NCI-H460 (cell line): Measurements from ENCODE around the gene SPNS2. TPM values are rescaled to one million over a fixed set of nuclear protein-coding genes. Genes with fewer than 3 reads are reported as not detected.
"Not testable (repeated sequence)": the region's sequence is repeated elsewhere in the genome, so short reads cannot be mapped to it uniquely, and the experiment has no call there.

Source experiments
- DNase-seq: peaks from one replicate; pipeline ENCODE4 v3.0.0-alpha.2; 2016; ENCODE audit warnings: low read depth; ENCODE audit errors: extremely low read depth
- total RNA-seq: library from RNA; depleted of rRNA; stranded (reverse); fragments of >200 nt; shearing (Covaris generic); gene quantifications from 2 replicates; pipeline ENCODE4 v1.2.3, GENCODE V29; 2014

The SPNS2 gene
- total RNA-seq, 1 experiment from 2014 or later, result 0.52 TPM

- DNase-seq, result no peak
Observed at GRCh38 chr17:4560421-4560820, 61.7 kb downstream of the SPNS2 start, which contains the start of gene GGT6. Gene GGT6, minus strand, starts transcription at chr17:4560577. Its CDS starts 56 bp downstream, at chr17:4560521.

GRCh38 chr17:4560837-4561256 lies 62.2 kb downstream of the SPNS2 start:
- DNase-seq, result no peak

GRCh38 chr17:4562015-4562969 lies 63.6 kb downstream of the SPNS2 start:
- DNase-seq, result no peak

GRCh38 chr17:4565209-4566141 lies 66.8 kb downstream of the SPNS2 start:
- DNase-seq, result peak; percentile 81

- peak; percentile 68 for DNase-seq
Observed at GRCh38 chr17:4566785-4567184, 68.1 kb downstream of the SPNS2 start.

GRCh38 chr17:4569591-4569990 lies 70.9 kb downstream of the SPNS2 start:
- DNase-seq, result no peak

- no peak for DNase-seq
Observed at GRCh38 chr17:4572131-4572530, 73.5 kb downstream of the SPNS2 start.

- DNase-seq, result no peak
Observed at GRCh38 chr17:4573115-4573514, 74.4 kb downstream of the SPNS2 start.

GRCh38 chr17:4573669-4574068 lies 75.0 kb downstream of the SPNS2 start:
- DNase-seq, result no peak

- DNase-seq, result no peak
Observed at GRCh38 chr17:4574448-4575045, 75.9 kb downstream of the SPNS2 start.

GRCh38 chr17:4576161-4576558 lies 77.5 kb downstream of the SPNS2 start:
- no peak for DNase-seq

GRCh38 chr17:4576729-4577322 lies 78.1 kb downstream of the SPNS2 start:
- DNase-seq, result no peak

- no peak for DNase-seq
Observed at GRCh38 chr17:4577386-4577993, 78.8 kb downstream of the SPNS2 start.

GRCh38 chr17:4578349-4578748 lies 79.7 kb downstream of the SPNS2 start:
- DNase-seq, result not testable (repeated sequence)

- DNase-seq, result no peak
Observed at GRCh38 chr17:4579678-4580077, 81.0 kb downstream of the SPNS2 start.

GRCh38 chr17:4580291-4580690 lies 81.6 kb downstream of the SPNS2 start:
- no peak for DNase-seq

GRCh38 chr17:4582101-4582501 lies 83.4 kb downstream of the SPNS2 start:
- DNase-seq, result no peak

GRCh38 chr17:4582691-4583090 lies 84.0 kb downstream of the SPNS2 start:
- no peak for DNase-seq

- DNase-seq, result no peak
Observed at GRCh38 chr17:4583206-4583605, 84.5 kb downstream of the SPNS2 start.

GRCh38 chr17:4583782-4584100 lies 85.1 kb downstream of the SPNS2 start:
- DNase-seq, result peak; percentile 30
